Kidney (tissue), 14 donors: Measurements from ENCODE around the gene STK24. TPM values are rescaled to one million over a fixed set of nuclear protein-coding genes. Genes with fewer than 3 reads are reported as not detected.

Experiments
- DNase-seq, 5 donors: peaks; one replicate each; pipeline ENCODE4 v3.0.0-alpha.2; 2013 to 2020
- FAIRE-seq: peaks from 2 replicates; lab custom pipeline; 2012; peaks lifted over from hg19 to GRCh38; lab: Jason Lieb, UNC
- H3K27ac ChIP-seq, 2 donors: one replicate each; pipeline ENCODE4 v1.7.0; 2013; ENCODE audit warnings: low read depth in 2 of 2, low read length in 2 of 2, inconsistent platforms in 1 of 2
- H3K27me3 ChIP-seq: one replicate; pipeline ENCODE4 v1.7.1; 2013; ENCODE audit warnings: low read length, inconsistent platforms; ENCODE audit not compliant: control insufficient read depth, insufficient read depth
- H3K36me3 ChIP-seq, 3 donors: one replicate each; pipeline versions ENCODE4 v1.7.0 to v1.7.1; 2013; ENCODE audit warnings: low read length in 3 of 3, control low read depth in 1 of 3, inconsistent platforms in 1 of 3; ENCODE audit not compliant: insufficient read depth in 3 of 3, control insufficient read depth in 2 of 3
- H3K4me1 ChIP-seq, 3 donors: one replicate each; pipeline versions ENCODE4 v1.7.0 to v1.7.1; 2013; ENCODE audit warnings: low read length in 3 of 3, inconsistent platforms in 1 of 3, low read depth in 1 of 3; ENCODE audit not compliant: control insufficient read depth in 2 of 3, insufficient read depth in 2 of 3
- H3K4me3 ChIP-seq, 3 donors: one replicate each; pipeline versions ENCODE4 v1.7.0 to v1.8.1; 2013; ENCODE audit warnings: low read length in 3 of 3, control low read depth in 1 of 3, inconsistent platforms in 1 of 3
- H3K9ac ChIP-seq, 3 donors: one replicate each; pipeline versions ENCODE4 v1.7.0 to v1.7.1; 2013; ENCODE audit warnings: low read length in 3 of 3, control low read depth in 1 of 3, inconsistent platforms in 1 of 3
- H3K9me3 ChIP-seq, 3 donors: one replicate each; pipeline versions ENCODE4 v1.7.0 to v1.7.1; 2013; ENCODE audit warnings: low read length in 3 of 3, control low read depth in 1 of 3, inconsistent platforms in 1 of 3; ENCODE audit not compliant: control insufficient read depth in 2 of 3, insufficient read depth in 1 of 3
- CTCF ChIP-seq: IDR thresholded peaks from 3 replicates; pipeline ENCODE4 v1.5.1; 2012; ENCODE audit warnings: mild to moderate bottlenecking, moderate library complexity, borderline replicate concordance; ENCODE audit not compliant: insufficient read depth; ENCODE audit errors: extremely low read depth
- intact Hi-C: fragments of 100-400 bp; cut with DNase I; formaldehyde crosslinking; loops from one replicate; pipeline ENCODE4 v1.11.1; 2022
- polyA plus RNA-seq: library from polyadenylated mRNA; stranded (reverse); fragments of 350-450 nt; fragmentation: Illumina TruSeq; extraction: RNeasy Lipid Tissue Mini Kit (QIAGEN cat#74804); gene quantifications from one replicate; pipeline ENCODE4 v1.2.3, GENCODE V29; 2014; ENCODE audit warnings: low read depth, low replicate concordance; ENCODE audit not compliant: insufficient read depth
- total RNA-seq: library from RNA; stranded (reverse); fragmentation: NEBNext Ultra II Directional; extraction: Animal tissue kit (Norgen Biotek cat#: 25700); gene quantifications from one replicate; pipeline ENCODE4 v1.2.1, GENCODE V29; 2021
- donor health status: control.
- donor health status: control.
- donor health status: control.
- donor health status: control.
- donor health status: control.
- donor health status: DM: yes; HTN: yes; CAD: no.
- donor health status: Normal renal cell carcinoma (clear cell type).

STK24 gene
- total and polyA plus RNA-seq, 2 donors from 2014 or later, result 56.7 to 122 TPM

GRCh38 chr13:98532254-98532653, 44.7 kb downstream of the STK24 start:
- TF ChIP-seq CTCF, result no peak
- no peak overlapping the region for H3K27ac ChIP-seq
- no peak for FAIRE-seq

GRCh38 chr13:98530217-98530616, 46.7 kb downstream of the STK24 start:
- Histone ChIP-seq H3K4me3 (no peak overlapping the region), H3K9ac (no peak overlapping the region), H3K4me1 (peaks cover 0 to 43% (median 34%) of the 10 kb centered on the region in 3 donors), H3K9me3 (no peaks in the 10 kb centered on the region), H3K27ac (no peak overlapping the region), H3K27me3 (no peaks in the 10 kb centered on the region), H3K36me3 (no peaks in the 10 kb centered on the region)
- intact Hi-C loops, result no loop called here
- DNase-seq (no peak), FAIRE-seq (no peak)
- TF ChIP-seq CTCF, result no peak

More at GRCh38 chr13:98532254-98532653, 44.7 kb downstream of the STK24 start:
- intact Hi-C loops, result no loop called here
- DNase-seq, result no peak
- peaks cover 4 to 41% (median 40%) of the 10 kb centered on the region in 3 donors for H3K4me1 ChIP-seq
- H3K4me3 ChIP-seq, result no peak overlapping the region
- H3K27me3 ChIP-seq, result no peaks in the 10 kb centered on the region
- H3K9me3 ChIP-seq, result no peaks in the 10 kb centered on the region
- no peak overlapping the region for H3K9ac ChIP-seq
- H3K36me3 ChIP-seq, result no peaks in the 10 kb centered on the region

- Histone ChIP-seq H3K4me1 (peaks cover 0 to 48% (median 34%) of the 10 kb centered on the region in 3 donors), H3K9ac (no peak overlapping the region), H3K4me3 (no peak overlapping the region), H3K27ac (no peak overlapping the region), H3K36me3 (no peaks in the 10 kb centered on the region), H3K9me3 (no peaks in the 10 kb centered on the region), H3K27me3 (no peaks in the 10 kb centered on the region)
- no peak for TF ChIP-seq CTCF
- FAIRE-seq, result no peak
- intact Hi-C loops, result no loop called here
- DNase-seq, result no peak
Observed at GRCh38 chr13:98529171-98529570, 47.7 kb downstream of the STK24 start.

GRCh38 chr13:98528663-98529064, 48.2 kb downstream of the STK24 start:
- H3K9ac ChIP-seq, result no peak overlapping the region
- no peak overlapping the region for H3K27ac ChIP-seq
- DNase-seq (no peak), FAIRE-seq (no peak)
- no peaks in the 10 kb centered on the region for H3K27me3 ChIP-seq
- no peaks in the 10 kb centered on the region for H3K36me3 ChIP-seq
- no peak overlapping the region for H3K4me3 ChIP-seq
- no peaks in the 10 kb centered on the region for H3K9me3 ChIP-seq
- no peak for TF ChIP-seq CTCF
- H3K4me1 ChIP-seq, result peaks cover 0 to 47% (median 32%) of the 10 kb centered on the region in 3 donors
- intact Hi-C loops, result no loop called here
